K562 (cell line): ENCODE measurements around the gene KIZ. TPM values are rescaled to one million over a fixed set of nuclear protein-coding genes. Genes with fewer than 3 reads are reported as not detected.

Experiments
- ATAC-seq: fragments of 200-7000 bp; cut with Tn5 transposase; 3 replicates; pipeline ENCODE4 v1.9.1; 2020; ENCODE audit warnings: moderate library complexity
- BruUV-seq: library from RNA; stranded (reverse); fragments of 400-500 nt; replicated peaks from 2 replicates; lab custom pipeline; 2021; lab: Mats Ljungman, UMichigan
- CTCF ChIA-PET: fragments of 300-600 bp; formaldehyde crosslinking; extraction: SDS; loops from one replicate; lab custom pipeline; 2021; ENCODE audit warnings: low intra/inter-chr PET ratio; lab: Yijun Ruan, JAX
- POLR2A ChIA-PET: fragments of 300-600, 350-650 bp; sonication (Branson Sonifier 250); formaldehyde crosslinking; extraction: SDS; loops from one replicate; lab custom pipeline; 2021; ENCODE audit warnings: antibody characterized with exemption, inconsistent platforms; lab: Yijun Ruan, JAX
- DNase-seq, 4 experiments: peaks; one replicate each; pipeline versions ENCODE4 v3.0.0 to v3.0.0-alpha.2; 2011 to 2018; ENCODE audit warnings: low spot score in 3 of 4, mixed read lengths in 3 of 4; ENCODE audit errors: extremely low read depth in 1 of 4
- FAIRE-seq: peaks from 2 replicates; lab custom pipeline; 2011; peaks lifted over from hg19 to GRCh38; lab: Jason Lieb, UNC
- H2AFZ ChIP-seq: 2 replicates; pipeline ENCODE4 v1.6.0; 2011; ENCODE audit warnings: low read depth, low read length, control low read depth, inconsistent platforms
- H3K27ac ChIP-seq: fragments of 200-600 bp; 3 replicates; pipeline ENCODE4 v1.8.0; 2011; ENCODE audit warnings: low read depth, mild to moderate bottlenecking, control low read depth, inconsistent platforms, low read length, moderate library complexity, mixed read lengths; ENCODE audit errors: extremely low read depth
- H3K27me3 ChIP-seq, 2 experiments: fragments of 300-600 bp in 1 of 2; 2 replicates in 1 of 2; 3 replicates in 1 of 2; pipeline versions ENCODE4 v1.6.0 to v1.8.0; 2011; ENCODE audit warnings: inconsistent platforms in 2 of 2, low read length in 2 of 2, mild to moderate bottlenecking in 1 of 2, mixed read lengths in 1 of 2, moderate library complexity in 1 of 2; ENCODE audit not compliant: control insufficient read depth in 2 of 2, insufficient read depth in 2 of 2
- H3K36me3 ChIP-seq: fragments of 300-600 bp; 3 replicates; pipeline ENCODE4 v1.8.0; 2011; ENCODE audit warnings: mild to moderate bottlenecking, low read length, inconsistent platforms; ENCODE audit not compliant: control insufficient read depth, insufficient read depth
- H3K4me1 ChIP-seq, 2 experiments: fragments of 200-600 bp in 1 of 2; replicated peaks in 1 of 2; 2 replicates in 1 of 2; 3 replicates in 1 of 2; pipeline versions ENCODE4 v1.5.1 to v1.8.0; 2011; ENCODE audit warnings: inconsistent platforms in 2 of 2, low read length in 2 of 2, mild to moderate bottlenecking in 1 of 2, mixed read lengths in 1 of 2, moderate library complexity in 1 of 2; ENCODE audit not compliant: control insufficient read depth in 2 of 2, insufficient read depth in 2 of 2
- H3K4me2 ChIP-seq: 2 replicates; pipeline ENCODE4 v1.6.1; 2011; ENCODE audit warnings: low read length, control low read depth, inconsistent platforms, mixed read lengths; ENCODE audit not compliant: insufficient read depth
- H3K4me3 ChIP-seq: fragments of 200-600 bp; sonication (generic), shearing (Covaris generic); 2 replicates; pipeline ENCODE4 v1.5.1; 2016; ENCODE audit warnings: control low read depth, inconsistent platforms
- H3K79me2 ChIP-seq: fragments of 200-600 bp; 3 replicates; pipeline ENCODE4 v1.8.0; 2011; ENCODE audit warnings: low read length, inconsistent platforms; ENCODE audit not compliant: control insufficient read depth, insufficient read depth
- H3K9ac ChIP-seq, 2 experiments: 2 replicates each; pipeline versions ENCODE4 v1.6.0 to v1.6.1; 2011; ENCODE audit warnings: low read depth in 2 of 2, low read length in 2 of 2, control low read depth in 1 of 2, inconsistent platforms in 1 of 2, mild to moderate bottlenecking in 1 of 2, mixed read lengths in 1 of 2; ENCODE audit not compliant: insufficient read depth in 1 of 2
- H3K9me1 ChIP-seq: one replicate; pipeline ENCODE4 v1.6.0; 2011; ENCODE audit warnings: inconsistent platforms, mild to moderate bottlenecking, low read length, moderate library complexity; ENCODE audit not compliant: control insufficient read depth, insufficient read depth
- H3K9me3 ChIP-seq: replicated peaks from 2 replicates; pipeline ENCODE4 v1.5.1; 2011; ENCODE audit warnings: low read depth, low read length, inconsistent platforms; ENCODE audit not compliant: control insufficient read depth, insufficient read depth
- H4K20me1 ChIP-seq: replicated peaks from 2 replicates; pipeline ENCODE4 v1.6.1; 2011; ENCODE audit warnings: low read length, inconsistent platforms, mixed read lengths; ENCODE audit not compliant: control insufficient read depth, insufficient read depth
- CBX1 ChIP-seq: sonication (generic); IDR thresholded peaks from 2 replicates; pipeline ENCODE4 v1.6.1; 2016; ENCODE audit warnings: antibody characterized with exemption, low read depth, mild to moderate bottlenecking
- MGA ChIP-seq: fragments of 450-650 bp; IDR thresholded peaks from 2 replicates; pipeline ENCODE4 v1.6.1; 2016; ENCODE audit warnings: mild to moderate bottlenecking, moderate library complexity
- NR2C1 ChIP-seq, 2 experiments: fragments of 450-650 bp; IDR thresholded peaks; 2 replicates each; pipeline ENCODE4 v1.6.1; 2017; ENCODE audit warnings: mild to moderate bottlenecking in 2 of 2, antibody characterized with exemption in 1 of 2, inconsistent platforms in 1 of 2, missing compliant biosample characterization in 1 of 2, missing genetic modification characterization in 1 of 2
- ZNF695 ChIP-seq: fragments of 450-650 bp; formaldehyde crosslinking; IDR thresholded peaks from 2 replicates; pipeline ENCODE4 v1.4.0; 2020; ENCODE audit warnings: mild to moderate bottlenecking, moderate library complexity
- ZSCAN29 ChIP-seq: fragments of 450-650 bp; IDR thresholded peaks from 2 replicates; pipeline ENCODE4 v1.6.1; 2017
- WGBS: fragments of 100-300 bp; shearing (Covaris generic); methylation state at CpG from one replicate; pipeline ENCODE4 v1.1.6; 2016; ENCODE audit warnings: low coverage, mixed read lengths; ENCODE audit not compliant: insufficient coverage; ENCODE audit errors: missing lambda C conversion rate; 5-methylcytosine and 5-hydroxymethylcytosine counted together
- in situ Hi-C: fragments of 300-500 bp; cut with MboI; formaldehyde crosslinking; loops from 4 replicates; pipeline ENCODE4 v1.15.0; 2018; ENCODE audit warnings: inconsistent platforms, mixed read lengths
- intact Hi-C: fragments of 100-400 bp; cut with micrococcal nuclease; formaldehyde crosslinking; loops from 2 replicates; pipeline ENCODE4 v1.14.2; 2022
- polyA plus RNA-seq, 8 experiments: library from polyadenylated mRNA; depleted of rRNA in 4 of 8; stranded (reverse) in 5 of 8; unstranded in 3 of 8; fragments of >200 nt; fragmentation: Nextera tagmentation in 2 of 8; fragmentation: Illumina TruSeq in 1 of 8; extraction: Ambion mirVana in 2 of 8; extraction: Trizol in 1 of 8; gene quantifications; 2 replicates each; pipeline versions ENCODE4 v1.2.1 to v1.2.3, GENCODE V29; 2011 to 2014; ENCODE audit warnings: inconsistent platforms in 1 of 8, missing spikeins in 1 of 8
- total RNA-seq, 7 experiments: library from RNA; depleted of rRNA in 6 of 7; stranded (reverse); fragments of >200 nt in 6 of 7; fragmentation: Illumina TruSeq in 2 of 7; extraction: Trizol in 2 of 7; gene quantifications; 2 replicates each; pipeline versions ENCODE4 v1.2.1 to v1.2.3, GENCODE V29; 2011 to 2021; ENCODE audit warnings: low replicate concordance in 1 of 7
- TF ChIP-seq, protein P1 (sequence below): fragments of 450-650 bp; IDR thresholded peaks from 2 replicates; pipeline ENCODE4 v1.7.0; 2016; ENCODE audit warnings: borderline replicate concordance
- TF ChIP-seq, protein P2 (sequence below): fragments of 450-650 bp; IDR thresholded peaks from 2 replicates; pipeline ENCODE4 v1.6.1; 2016; ENCODE audit warnings: low read depth, mild to moderate bottlenecking, moderate library complexity

Gene KIZ
- total and polyA plus RNA-seq, 9 of the 15 experiments (the other 6 are each of a cell fraction or from before 2014, with no cell fraction given): 4.9 to 21.1 (median 13.5) TPM

- TF ChIP-seq, protein P1, sequence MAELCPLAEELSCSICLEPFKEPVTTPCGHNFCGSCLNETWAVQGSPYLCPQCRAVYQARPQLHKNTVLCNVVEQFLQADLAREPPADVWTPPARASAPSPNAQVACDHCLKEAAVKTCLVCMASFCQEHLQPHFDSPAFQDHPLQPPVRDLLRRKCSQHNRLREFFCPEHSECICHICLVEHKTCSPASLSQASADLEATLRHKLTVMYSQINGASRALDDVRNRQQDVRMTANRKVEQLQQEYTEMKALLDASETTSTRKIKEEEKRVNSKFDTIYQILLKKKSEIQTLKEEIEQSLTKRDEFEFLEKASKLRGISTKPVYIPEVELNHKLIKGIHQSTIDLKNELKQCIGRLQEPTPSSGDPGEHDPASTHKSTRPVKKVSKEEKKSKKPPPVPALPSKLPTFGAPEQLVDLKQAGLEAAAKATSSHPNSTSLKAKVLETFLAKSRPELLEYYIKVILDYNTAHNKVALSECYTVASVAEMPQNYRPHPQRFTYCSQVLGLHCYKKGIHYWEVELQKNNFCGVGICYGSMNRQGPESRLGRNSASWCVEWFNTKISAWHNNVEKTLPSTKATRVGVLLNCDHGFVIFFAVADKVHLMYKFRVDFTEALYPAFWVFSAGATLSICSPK: no peak
Observed at GRCh38 chr20:21191839-21192238, 66.0 kb downstream of the KIZ start (continued).

DNA sequence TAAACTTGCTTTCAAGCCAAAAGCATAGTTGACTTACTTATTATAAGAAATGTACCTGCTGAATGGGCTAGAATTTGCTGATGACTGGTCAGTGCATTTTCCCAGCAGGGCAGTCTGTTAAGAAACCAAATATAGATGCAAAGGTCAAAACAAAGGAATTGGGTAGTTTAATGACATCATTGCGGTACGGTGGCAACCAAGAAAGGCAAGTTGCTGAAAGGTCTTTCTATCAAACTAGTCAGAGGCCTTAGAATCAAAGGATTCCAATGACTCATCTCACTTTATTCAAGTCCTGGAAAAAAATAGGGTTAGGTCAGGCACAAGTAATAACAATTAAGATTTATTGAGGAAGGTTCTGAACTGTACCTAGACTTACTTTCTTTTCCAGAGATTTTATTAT, 76.4 kb downstream of the KIZ start:
- no peak for DNase-seq
- H3K4me1 ChIP-seq: no peaks in the 10 kb centered on the region
- H3K9ac ChIP-seq: no peak overlapping the region
- ChIA-PET POLR2A (no interaction called here), CTCF (no interaction called here)
- no peak overlapping the region for H3K27ac ChIP-seq
- no peak for FAIRE-seq
- WGBS: 84% methylated on average over 2 of the region's 2 CpGs
- no TSS peak for BruUV-seq
- H3K27me3 ChIP-seq: no peaks in the 10 kb centered on the region
- no peaks in the 10 kb centered on the region for H3K9me1 ChIP-seq
- no peak for ATAC-seq
- H4K20me1 ChIP-seq: no peaks in the 10 kb centered on the region
- no peak overlapping the region for H3K4me2 ChIP-seq
- H3K79me2 ChIP-seq: no peaks in the 10 kb centered on the region
- H2AFZ ChIP-seq: no peak overlapping the region
- intact Hi-C loops: no loop called here
- H3K36me3 ChIP-seq: no peaks in the 10 kb centered on the region
- H3K9me3 ChIP-seq: no peaks in the 10 kb centered on the region
- no peak overlapping the region for H3K4me3 ChIP-seq
- in situ Hi-C loops: no loop called here
- TF ChIP-seq ZSCAN29 (no peak), ZNF695 (CRISPR knock-in tag) (no peak), MGA (no peak), CBX1 (no peak), NR2C1 (IDR thresholded peaks at IDR 0.05) (no peak), NR2C1 (tag; IDR thresholded peaks at IDR 0.05) (no peak)
- TF ChIP-seq, protein P2, sequence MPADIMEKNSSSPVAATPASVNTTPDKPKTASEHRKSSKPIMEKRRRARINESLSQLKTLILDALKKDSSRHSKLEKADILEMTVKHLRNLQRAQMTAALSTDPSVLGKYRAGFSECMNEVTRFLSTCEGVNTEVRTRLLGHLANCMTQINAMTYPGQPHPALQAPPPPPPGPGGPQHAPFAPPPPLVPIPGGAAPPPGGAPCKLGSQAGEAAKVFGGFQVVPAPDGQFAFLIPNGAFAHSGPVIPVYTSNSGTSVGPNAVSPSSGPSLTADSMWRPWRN: no peak
